DMS 273 (cell line): ENCODE measurements around the gene TRIM27.
A peak's percentile ranks its signal among the peaks of the same experiment; 100 is the strongest.
"Not testable (repeated sequence)": the region's sequence is repeated elsewhere in the genome, so short reads cannot be mapped to it uniquely, and the experiment has no call there.

Experiments
- DNase-seq: peaks from one replicate; lab custom pipeline; 2025; ENCODE audit not compliant: unreplicated experiment; lab: John Stamatoyannopoulos, UW

Gene TRIM27

DNA sequence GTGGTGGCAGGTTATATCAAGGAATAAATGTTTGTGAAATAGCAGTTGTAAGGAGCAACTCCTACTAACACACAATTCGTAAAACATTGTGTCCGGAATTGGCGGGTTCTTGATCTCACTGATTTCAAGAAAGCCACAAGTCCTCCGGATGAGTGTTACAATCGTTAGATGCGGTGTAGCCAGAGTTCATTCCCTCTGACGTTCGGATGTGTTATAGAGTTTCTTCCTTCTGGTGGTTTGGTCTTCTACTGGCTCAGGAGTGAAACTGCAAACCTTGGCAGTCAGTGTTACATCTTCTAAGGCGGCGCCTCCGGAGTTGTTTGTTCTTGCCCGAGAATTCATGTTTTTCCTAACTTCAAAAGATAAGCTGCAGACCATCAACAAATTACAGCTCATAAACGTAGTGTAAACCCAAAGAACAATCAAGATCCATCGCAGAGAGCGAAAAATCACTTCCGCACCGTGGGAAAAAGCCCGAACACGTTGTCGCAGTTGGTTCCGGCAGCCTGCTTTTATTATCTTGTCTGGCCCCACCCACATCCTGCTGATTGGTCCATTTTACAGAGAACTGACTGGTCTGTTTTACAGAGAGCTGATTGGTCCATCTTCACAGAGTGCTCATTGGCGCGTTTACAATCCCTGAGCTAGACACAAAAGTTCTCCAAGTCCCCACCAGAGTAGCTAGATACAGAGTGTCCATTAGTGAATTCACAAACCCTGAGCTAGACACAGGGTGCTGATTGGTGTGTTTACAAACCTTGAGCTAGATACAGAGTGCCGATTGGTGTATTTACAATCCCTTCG is 58.2 kb downstream of the TRIM27 start:
- DNase-seq, result peak; percentile 50

DNA sequence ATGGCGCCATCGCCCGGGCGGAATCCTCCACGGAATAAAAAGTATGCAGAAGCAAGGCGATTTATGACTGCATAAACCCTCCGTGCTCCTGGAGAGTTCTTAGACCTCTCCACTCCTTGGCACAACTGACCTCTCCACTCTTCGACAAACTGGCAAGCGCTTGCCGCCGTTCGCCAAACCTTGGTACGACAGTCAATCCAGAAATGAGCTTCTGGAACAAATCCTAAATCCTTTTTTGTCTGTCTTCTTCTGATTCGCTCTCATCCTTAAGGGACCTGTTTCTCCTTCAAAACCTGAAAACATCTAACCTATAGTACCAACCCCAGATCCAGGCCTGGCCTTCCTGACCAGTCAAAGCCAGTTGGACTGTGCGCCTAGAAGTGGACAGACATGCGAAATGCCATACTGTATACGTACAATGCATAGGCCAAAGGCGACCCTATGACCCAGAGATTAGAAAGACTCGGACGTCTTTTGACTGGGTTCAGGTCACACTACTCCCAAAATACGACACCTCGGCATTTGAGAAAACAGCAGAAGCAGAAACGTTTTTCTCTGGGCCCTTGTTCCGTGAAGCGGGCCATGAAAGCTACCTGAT is 59.4 kb downstream of the TRIM27 start:
- DNase-seq, result no peak

DNA sequence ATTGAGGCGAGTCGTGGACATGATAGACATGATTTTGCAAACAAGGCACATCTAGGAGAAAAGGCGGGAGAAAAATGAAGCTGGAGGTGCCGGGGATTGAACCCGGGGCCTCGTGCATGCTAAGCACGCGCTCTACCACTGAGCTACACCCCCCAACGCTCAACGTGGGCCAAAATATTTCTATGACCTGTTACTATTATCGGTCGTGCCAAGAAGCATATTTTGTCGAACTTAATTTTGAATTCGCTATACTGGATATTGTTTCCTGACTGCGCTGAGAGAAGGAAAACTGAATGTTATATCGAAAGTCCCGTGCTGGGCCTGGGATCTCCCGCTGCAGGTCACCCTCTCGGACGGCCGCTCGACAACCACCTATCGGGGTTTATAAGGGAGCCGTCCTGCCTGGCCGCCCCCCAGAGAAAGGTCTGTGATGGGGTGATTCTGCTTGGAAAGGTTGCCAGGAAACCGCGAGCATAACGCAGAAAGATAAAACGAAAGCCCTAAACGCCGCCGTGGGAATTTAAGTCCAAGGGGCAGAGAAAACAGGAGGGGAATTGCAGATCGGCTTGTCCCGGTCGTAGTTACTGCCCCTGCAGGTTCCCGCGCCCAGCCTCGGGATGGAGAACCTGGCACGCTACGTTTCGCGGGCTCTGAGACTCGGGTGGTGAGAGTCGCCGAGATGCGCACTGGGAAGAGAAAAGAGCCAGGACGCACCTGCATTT is 60.0 kb downstream of the TRIM27 start:
- peak; percentile 90 for DNase-seq

DNA sequence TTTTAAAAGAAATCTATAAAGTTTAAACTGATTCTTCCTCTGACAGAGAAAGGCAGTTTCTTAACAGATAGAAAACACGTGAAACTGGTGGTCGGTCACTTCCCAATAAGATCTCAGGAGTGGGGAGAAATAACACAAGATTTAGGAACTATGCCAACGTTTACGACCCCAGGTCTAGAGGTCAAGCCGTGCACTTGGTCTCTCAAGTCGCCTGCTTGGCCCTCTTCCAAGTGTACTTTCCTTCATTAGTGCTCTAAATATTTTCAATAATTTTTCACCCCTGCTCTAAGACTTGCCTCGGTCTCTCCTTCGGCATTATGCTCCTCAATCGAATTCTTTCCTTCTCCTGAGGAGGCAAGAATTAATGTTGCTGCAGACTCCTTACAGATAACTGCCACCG is 61.7 kb downstream of the TRIM27 start:
- DNase-seq, result no peak

DNA sequence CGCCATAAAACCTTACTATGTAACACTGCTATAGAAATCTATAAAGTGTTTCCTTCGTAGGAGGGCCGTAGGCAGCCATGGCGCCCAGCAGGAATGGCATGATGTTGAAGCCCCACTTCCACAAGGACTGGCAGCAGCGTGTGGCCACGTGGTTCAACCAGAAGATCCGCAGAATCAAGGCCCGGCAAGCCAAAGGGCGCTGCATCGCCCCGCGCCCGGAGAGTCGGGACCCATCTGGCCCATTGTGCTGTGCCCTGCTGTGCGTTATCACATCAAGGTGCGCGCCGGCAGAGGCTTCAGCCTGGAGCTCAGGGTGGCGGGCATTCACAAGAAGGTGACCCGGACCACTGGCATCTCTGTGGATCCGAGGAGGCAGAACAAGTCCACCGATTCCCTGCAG is 62.4 kb downstream of the TRIM27 start:
- no peak for DNase-seq

DNA sequence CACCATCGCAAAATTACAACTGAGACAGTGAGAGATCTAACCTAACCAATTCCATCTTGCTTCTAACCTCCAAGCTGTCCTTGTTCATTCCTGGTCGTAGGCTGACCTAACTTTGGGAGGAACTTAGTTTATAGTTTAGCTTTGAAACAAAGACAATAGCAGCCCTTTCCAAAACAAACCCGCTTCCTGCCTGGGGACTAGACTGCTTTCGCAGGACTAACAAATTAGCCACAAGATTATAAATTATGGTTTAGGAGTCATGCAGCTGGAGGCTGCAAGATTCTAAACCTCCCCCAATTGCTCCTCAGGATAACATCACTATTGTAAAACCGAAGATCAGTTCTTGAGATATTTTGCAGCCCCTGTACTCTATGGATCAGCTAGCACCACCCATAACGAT is 63.2 kb downstream of the TRIM27 start:
- DNase-seq, result no peak

DNA sequence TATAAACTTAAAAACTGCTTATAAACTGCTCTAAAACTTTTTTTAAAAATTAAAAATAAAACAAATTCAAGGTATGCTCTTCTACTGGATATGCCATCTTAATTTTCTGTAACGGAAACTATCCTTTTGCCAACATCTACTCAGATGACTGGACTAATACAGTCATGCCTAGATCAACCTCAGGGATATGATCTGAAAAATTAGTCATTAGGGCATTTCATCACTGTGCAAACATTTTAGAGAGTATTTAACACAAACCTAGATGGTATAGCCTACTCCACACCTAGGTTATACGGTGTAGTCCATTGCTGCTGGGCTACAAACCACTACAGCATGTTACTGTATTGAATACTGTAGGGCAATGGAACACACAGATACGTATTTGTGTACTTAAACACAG is 64.8 kb downstream of the TRIM27 start:
- DNase-seq, result no peak

DNA sequence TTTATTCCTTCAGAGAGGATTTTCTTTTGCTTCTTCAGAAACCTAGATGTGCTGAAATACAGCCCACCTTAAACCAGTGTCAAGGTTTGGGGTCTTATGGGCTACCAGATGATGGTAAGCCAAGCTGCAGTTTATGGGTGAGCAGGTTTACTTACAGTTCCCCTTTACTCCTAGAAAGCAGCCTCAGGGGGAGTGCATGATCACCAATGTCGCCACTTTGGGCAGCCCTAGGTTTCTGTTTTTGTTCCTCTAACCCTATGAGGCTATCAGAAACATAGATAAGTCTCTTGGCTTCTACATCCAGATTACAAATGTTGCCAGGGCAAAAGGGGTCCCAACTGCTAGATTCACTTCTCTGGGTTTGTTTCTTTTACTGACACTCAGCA is 67.2 kb downstream of the TRIM27 start:
- no peak for DNase-seq

DNA sequence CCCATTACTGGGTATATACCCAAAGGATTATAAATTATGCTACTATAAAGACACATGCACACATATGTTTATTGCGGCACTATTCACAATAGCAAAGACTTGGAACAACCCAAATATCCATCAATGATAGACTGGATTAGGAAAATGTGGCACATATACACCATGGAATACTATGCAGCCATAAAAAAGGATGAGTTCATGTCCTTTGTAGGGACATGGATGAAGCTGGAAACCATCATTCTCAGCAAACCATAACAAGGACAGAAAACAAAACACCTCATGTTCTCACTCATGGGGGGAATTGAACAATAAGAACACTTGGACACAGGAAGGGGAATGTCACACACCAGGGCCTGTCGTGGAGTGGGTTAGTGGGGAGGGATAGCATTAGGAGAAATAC is 69.4 kb downstream of the TRIM27 start:
- not testable (repeated sequence) for DNase-seq
